OCI-LY1 (cell line): Measurements from ENCODE around the gene EVA1C.

ENCODE experiments used
- EZH2 ChIP-seq: fragments of 200-600 bp; sonication (generic), shearing (Covaris generic); IDR thresholded peaks from 2 replicates; pipeline ENCODE4 v1.8.0; 2017; ENCODE audit warnings: borderline replicate concordance, mixed run types, mild to moderate bottlenecking, antibody characterized with exemption, low read length, moderate library complexity, mixed read lengths
- TF ChIP-seq, protein P1 (sequence below): fragments of 200-600 bp; sonication (generic), shearing (Covaris generic); IDR thresholded peaks from 2 replicates; pipeline ENCODE4 v1.5.1; 2017; ENCODE audit warnings: mild to moderate bottlenecking, antibody characterized with exemption, low read length, moderate library complexity, mixed read lengths

DNA sequence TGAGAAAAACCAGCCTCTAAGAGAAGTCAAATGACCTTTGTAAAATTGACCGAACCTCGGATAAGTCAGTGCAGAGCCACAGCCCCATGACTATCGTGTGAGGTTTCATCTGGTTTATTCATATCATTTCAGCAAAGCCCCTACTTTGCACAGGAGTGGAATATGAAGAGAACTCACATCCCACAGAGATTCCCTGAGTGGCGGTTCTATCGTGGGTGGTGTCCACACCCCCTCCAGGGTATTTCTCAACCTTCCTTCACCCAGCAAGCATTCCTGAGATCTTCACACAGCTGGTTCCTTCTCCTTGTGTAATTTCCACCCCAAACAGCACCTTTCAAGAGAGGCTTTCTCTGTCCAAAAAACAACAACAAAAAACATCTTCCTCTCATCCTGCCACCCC, 47.5 kb downstream of the EVA1C start:
- TF ChIP-seq, protein P1, sequence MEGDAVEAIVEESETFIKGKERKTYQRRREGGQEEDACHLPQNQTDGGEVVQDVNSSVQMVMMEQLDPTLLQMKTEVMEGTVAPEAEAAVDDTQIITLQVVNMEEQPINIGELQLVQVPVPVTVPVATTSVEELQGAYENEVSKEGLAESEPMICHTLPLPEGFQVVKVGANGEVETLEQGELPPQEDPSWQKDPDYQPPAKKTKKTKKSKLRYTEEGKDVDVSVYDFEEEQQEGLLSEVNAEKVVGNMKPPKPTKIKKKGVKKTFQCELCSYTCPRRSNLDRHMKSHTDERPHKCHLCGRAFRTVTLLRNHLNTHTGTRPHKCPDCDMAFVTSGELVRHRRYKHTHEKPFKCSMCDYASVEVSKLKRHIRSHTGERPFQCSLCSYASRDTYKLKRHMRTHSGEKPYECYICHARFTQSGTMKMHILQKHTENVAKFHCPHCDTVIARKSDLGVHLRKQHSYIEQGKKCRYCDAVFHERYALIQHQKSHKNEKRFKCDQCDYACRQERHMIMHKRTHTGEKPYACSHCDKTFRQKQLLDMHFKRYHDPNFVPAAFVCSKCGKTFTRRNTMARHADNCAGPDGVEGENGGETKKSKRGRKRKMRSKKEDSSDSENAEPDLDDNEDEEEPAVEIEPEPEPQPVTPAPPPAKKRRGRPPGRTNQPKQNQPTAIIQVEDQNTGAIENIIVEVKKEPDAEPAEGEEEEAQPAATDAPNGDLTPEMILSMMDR: no peak
- no peak for TF ChIP-seq EZH2
